Measurements from ENCODE around the gene NYAP1.

NYAP1 gene

DNA sequence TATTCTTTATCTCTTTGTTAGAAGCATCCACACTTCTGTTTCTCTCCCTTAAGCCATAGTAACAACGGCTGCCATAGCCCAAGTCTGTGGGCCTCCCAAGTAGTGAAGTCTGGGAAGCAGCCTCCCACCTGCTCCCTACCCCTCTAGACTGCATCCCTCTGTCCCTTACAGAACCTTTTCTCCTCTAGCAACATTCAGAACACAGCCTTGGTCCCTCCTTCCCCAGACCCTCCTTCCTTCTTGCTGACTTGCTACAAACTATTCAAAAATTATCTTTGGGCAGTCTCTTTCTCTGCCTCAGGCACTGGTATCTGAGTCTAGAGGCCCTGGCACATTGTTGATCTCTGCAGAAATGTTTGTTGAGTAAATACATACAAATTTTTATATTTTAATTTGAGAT, 2.3 kb upstream of the NYAP1 start:
- H3K27ac ChIP-seq = peak overlapping the region; percentile 34
- TF ChIP-seq, protein P1, sequence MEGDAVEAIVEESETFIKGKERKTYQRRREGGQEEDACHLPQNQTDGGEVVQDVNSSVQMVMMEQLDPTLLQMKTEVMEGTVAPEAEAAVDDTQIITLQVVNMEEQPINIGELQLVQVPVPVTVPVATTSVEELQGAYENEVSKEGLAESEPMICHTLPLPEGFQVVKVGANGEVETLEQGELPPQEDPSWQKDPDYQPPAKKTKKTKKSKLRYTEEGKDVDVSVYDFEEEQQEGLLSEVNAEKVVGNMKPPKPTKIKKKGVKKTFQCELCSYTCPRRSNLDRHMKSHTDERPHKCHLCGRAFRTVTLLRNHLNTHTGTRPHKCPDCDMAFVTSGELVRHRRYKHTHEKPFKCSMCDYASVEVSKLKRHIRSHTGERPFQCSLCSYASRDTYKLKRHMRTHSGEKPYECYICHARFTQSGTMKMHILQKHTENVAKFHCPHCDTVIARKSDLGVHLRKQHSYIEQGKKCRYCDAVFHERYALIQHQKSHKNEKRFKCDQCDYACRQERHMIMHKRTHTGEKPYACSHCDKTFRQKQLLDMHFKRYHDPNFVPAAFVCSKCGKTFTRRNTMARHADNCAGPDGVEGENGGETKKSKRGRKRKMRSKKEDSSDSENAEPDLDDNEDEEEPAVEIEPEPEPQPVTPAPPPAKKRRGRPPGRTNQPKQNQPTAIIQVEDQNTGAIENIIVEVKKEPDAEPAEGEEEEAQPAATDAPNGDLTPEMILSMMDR (IDR thresholded peaks at IDR 0.05) = no peak
- TF ChIP-seq ZFX (IDR thresholded peaks at IDR 0.05; ENCODE audit: borderline replicate concordance) = no peak

DNA sequence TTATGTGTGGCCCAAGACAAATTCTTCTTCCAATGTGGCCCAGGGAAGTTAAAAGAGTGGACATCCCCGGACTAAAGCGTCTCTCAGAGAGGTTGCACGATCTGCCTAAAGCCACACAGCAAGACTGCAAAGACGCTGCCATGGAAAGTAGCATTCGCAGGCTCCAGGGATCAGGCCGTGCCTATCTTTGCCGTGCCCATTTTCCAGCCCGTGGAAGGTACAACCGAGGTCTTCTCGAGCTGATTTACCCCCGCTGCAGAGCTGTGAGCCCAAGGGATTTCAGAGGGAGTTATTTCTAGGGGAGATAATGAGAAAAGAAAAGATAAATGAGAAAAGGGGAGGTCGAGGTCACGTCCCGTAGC, 1.0 kb upstream of the NYAP1 start:
- no peak overlapping the region for H3K27ac ChIP-seq
- TF ChIP-seq ZFX (IDR thresholded peaks at IDR 0.05; ENCODE audit: borderline replicate concordance) = no peak

DNA sequence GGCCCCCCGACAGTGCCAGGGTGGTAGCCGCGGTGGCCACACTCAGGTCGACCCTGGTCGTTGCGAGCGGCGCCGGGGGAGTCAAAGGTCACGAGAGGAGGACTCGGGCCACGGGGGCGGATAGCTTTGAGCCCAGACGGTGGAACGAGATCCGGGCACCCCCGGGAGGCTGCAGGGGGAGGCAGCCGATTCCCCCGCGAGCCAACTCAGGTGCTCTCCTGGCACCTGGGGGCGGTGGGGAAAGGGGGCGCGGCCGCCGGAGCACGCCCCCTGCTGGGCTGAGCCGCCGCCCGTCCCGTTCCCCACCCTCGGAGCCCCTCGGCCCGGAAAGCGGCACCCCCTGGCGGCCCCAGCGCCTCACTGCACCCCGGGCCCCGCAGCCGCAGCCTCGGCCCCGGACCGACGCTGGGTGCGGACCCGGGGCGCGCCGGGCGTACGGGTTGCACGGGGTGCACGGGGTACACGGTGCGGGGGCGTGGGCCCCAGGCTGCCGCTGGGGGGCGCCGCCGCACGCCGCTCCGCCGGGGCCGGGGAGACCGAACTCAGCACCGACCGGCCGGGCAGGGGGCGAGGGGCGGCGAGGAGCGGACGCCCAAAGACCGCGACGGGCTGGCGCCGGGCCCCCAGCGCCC, 521 bp upstream of the NYAP1 start:
- H3K27ac ChIP-seq = peak overlapping the region; percentile 38
- TF ChIP-seq, protein P1 (IDR thresholded peaks at IDR 0.05) = peak; percentile 100
- no peak for TF ChIP-seq ZFX (IDR thresholded peaks at IDR 0.05; ENCODE audit: borderline replicate concordance)

DNA sequence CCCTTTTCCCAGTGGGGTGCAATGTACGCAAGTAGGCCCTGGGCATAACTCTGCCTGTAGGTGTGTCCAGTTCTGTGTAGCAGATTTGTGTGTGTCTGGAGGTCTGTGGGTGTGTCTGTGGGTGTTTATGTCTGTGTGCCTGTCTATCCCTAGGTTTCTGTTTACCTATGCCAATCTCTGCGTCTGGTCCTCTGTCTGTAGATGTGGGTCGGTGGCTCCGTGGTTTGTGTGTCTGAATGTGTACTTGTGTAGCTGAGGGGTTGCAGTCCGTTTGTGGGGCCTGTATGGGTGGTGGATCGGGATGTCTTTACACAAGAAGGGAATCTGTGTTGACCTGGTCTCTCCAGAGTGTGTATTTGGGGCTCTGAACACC, 932 bp downstream of the NYAP1 start:
- TF ChIP-seq ZFX (IDR thresholded peaks at IDR 0.05; ENCODE audit: borderline replicate concordance) = no peak
- TF ChIP-seq, protein P1 (IDR thresholded peaks at IDR 0.05) = no peak
- no peak overlapping the region for H3K27ac ChIP-seq

DNA sequence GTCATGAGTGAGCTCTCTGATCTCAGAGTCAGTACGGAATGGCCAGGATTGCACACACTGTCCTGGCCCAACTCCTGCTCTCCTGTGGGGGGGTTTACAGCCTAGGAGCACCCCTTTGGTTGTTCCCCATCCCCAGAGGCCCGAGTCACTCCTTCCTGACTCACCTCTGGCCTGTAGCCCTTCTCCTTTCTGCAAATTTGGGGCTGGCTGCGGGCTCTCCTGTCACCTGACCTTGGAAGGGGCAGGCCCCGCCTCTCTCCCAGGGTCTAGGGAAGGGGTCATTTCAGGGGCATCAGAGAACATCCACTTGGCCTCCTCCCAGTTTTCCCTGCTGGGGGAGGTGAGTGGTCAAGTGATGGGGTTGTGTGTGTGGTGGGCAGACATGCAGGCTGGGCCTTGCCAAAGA, 1.7 kb downstream of the NYAP1 start:
- no peak overlapping the region for H3K27ac ChIP-seq
- TF ChIP-seq, protein P1 (IDR thresholded peaks at IDR 0.05) = no peak
- no peak for TF ChIP-seq ZFX (IDR thresholded peaks at IDR 0.05; ENCODE audit: borderline replicate concordance)

DNA sequence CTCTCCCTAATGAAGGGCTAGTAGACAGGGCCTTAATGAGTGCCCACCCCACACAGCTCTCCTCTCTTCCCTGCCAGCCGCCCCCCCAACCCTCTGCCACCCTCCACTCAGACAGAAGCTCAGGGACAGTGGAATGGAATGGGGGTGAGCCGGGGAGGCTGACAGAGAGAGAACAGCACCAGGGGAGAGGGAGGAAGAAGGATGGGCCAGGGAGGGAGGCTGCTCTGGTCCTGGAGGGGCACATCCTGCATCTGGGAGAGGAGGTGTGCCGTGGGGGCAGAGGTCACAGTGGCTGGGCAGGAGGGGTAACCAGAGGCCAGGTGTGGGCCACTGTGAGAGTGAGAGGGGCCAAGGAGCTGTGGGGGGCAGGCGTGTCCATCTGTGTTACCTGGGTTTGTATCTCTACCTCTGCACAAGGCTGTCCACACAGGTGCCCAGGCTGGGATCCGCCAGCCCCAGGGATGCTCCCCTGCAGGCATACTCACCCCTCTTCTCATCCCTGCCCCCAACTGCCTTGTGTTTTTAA, 2.4 kb downstream of the NYAP1 start:
- H3K27ac ChIP-seq = no peak overlapping the region
- TF ChIP-seq, protein P1 (IDR thresholded peaks at IDR 0.05) = no peak
- no peak for TF ChIP-seq ZFX (IDR thresholded peaks at IDR 0.05; ENCODE audit: borderline replicate concordance)

DNA sequence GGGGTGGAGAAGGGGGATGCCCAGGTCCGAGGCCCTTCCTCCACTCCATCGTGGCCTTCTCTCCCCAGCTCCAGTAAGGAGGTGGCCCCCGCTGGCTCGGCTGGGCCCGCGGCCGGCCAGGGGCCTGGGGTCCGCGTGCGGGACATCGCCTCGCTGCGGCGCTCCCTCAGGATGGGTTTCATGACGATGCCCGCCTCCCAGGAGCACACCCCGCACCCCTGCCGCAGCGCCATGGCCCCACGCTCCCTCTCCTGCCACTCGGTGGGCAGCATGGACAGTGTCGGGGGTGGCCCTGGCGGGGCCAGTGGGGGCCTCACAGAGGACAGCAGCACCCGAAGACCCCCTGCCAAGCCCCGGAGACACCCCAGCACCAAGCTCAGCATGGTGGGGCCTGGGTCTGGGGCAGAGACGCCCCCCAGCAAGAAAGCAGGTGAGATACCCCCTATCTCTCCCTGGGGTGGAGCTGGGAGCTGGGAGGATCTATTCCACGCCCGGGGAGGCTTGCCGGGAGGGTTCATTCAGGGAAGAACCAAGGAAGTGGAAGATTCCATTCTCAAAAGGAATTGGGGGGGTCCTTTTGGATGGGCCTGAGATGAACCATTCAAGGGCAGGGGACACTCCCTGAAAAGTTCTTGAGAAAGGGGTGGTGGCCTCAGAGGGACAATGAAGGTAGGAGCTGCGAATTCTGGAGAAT, 3.2 kb downstream of the NYAP1 start:
- TF ChIP-seq ZFX (IDR thresholded peaks at IDR 0.05; ENCODE audit: borderline replicate concordance) = no peak
- TF ChIP-seq, protein P1 (IDR thresholded peaks at IDR 0.05) = no peak
- no peak overlapping the region for H3K27ac ChIP-seq

Measured in 22Rv1 (cell line).